ENCODE results near the gene HOXB9.
A peak's percentile ranks its signal among the peaks of the same experiment; 100 is the strongest.

HOXB9 gene

GRCh38 chr17:48595278-48595999, 30.7 kb downstream of the HOXB9 start:
- no peak for DNase-seq

GRCh38 chr17:48594538-48595277, 31.4 kb downstream of the HOXB9 start:
- no peak for DNase-seq

- DNase-seq = peak; percentile 82
These were observed 32.2 kb downstream of the HOXB9 start for GRCh38 chr17:48593840-48594537.

GRCh38 chr17:48593126-48593829, 32.9 kb downstream of the HOXB9 start, which contains the start of gene HOXB5:
HOXB5 (minus strand) TSS chr17:48593779; CDS start chr17:48593682, 97 bp downstream.
- DNase-seq = no peak

- no peak for DNase-seq
These were observed 33.6 kb downstream of the HOXB9 start for GRCh38 chr17:48592577-48592976.

- DNase-seq = peak; percentile 46
These were observed 34.1 kb downstream of the HOXB9 start for GRCh38 chr17:48592057-48592514.

GRCh38 chr17:48591255-48592056, 34.7 kb downstream of the HOXB9 start:
- DNase-seq = no peak

- DNase-seq = no peak
These were observed 35.5 kb downstream of the HOXB9 start for GRCh38 chr17:48590607-48591161.

- peak; percentile 40 for DNase-seq
These were observed 36.1 kb downstream of the HOXB9 start, which contains the start of gene HOXB3 for GRCh38 chr17:48589831-48590606. HOXB3 (minus strand) TSS chr17:48590241; CDS start chr17:48552474, 37,767 bp downstream.

GRCh38 chr17:48589060-48589830, 36.9 kb downstream of the HOXB9 start:
- peak; percentile 46 for DNase-seq

GRCh38 chr17:48588528-48588927, 37.6 kb downstream of the HOXB9 start:
- no peak for DNase-seq

- DNase-seq = no peak
These were observed 38.1 kb downstream of the HOXB9 start for GRCh38 chr17:48588074-48588415.

- DNase-seq = peak; percentile 89
These were observed 38.7 kb downstream of the HOXB9 start for GRCh38 chr17:48587276-48588073.

- no peak for DNase-seq
These were observed 39.6 kb downstream of the HOXB9 start for GRCh38 chr17:48586355-48587258.

GRCh38 chr17:48584223-48584741, 41.9 kb downstream of the HOXB9 start:
- DNase-seq = peak; percentile 48

GRCh38 chr17:48583708-48584222, 42.4 kb downstream of the HOXB9 start:
- peak; percentile 48 for DNase-seq

GRCh38 chr17:48582750-48583069, 43.4 kb downstream of the HOXB9 start:
- DNase-seq = peak; percentile 37
